ENCODE measurements around the gene NR2C2AP. TPM values are rescaled to one million over a fixed set of nuclear protein-coding genes. Genes with fewer than 3 reads are reported as not detected.
A peak's percentile ranks its signal among the peaks of the same experiment; 100 is the strongest.

NR2C2AP gene
- total RNA-seq, 1 experiment from 2014 or later, result 42.1 TPM

DNA sequence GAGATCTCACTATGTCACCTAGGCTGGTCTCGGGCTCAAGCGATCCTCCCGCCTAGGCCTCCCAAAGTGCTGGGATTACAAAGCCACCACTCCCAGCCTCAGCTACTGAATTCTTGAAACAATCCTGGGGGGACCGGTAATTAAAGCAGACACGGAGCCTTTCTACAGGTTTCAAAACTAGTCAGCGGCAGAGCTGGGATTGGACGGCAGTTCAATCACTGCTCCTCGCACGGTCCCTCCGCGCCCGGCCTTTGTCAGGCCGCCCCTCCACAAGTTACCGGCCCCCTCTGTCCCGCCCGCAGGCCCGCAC, 11.5 kb downstream of the NR2C2AP start:
- in situ Hi-C loops (cut with HindIII; ENCODE audit: low pct_unique_long_range_greater_than_20kb, low sequenced_read_pairs) (no loop called here), intact Hi-C loops (cut with micrococcal nuclease; ENCODE audit: unreplicated experiment) (no loop called here)
- Histone ChIP-seq H3K9me3 (ENCODE audit: control insufficient read depth, insufficient read depth, low read depth, low read length) (no peaks in the 10 kb centered on the region), H3K27ac (ENCODE audit: low read length) (peak overlapping the region; percentile 91), H3K4me3 (ENCODE audit: low read depth in 2 of 2, low read length in 2 of 2) (peak overlapping the region; percentile 74 to 96), H3K4me1 (ENCODE audit: control insufficient read depth, insufficient read depth, low read length) (no peaks in the 10 kb centered on the region), H3K36me3 (ENCODE audit: control insufficient read depth, insufficient read depth, low read length) (no peaks in the 10 kb centered on the region; the same call in 1 of the 2 replicates), H3K27me3 (ENCODE audit: control insufficient read depth, insufficient read depth, low read length) (no peaks in the 10 kb centered on the region)
- DNase-seq (ENCODE audit: low read depth, low spot score) (no peak), ATAC-seq (no peak)
- TF ChIP-seq, protein P1, sequence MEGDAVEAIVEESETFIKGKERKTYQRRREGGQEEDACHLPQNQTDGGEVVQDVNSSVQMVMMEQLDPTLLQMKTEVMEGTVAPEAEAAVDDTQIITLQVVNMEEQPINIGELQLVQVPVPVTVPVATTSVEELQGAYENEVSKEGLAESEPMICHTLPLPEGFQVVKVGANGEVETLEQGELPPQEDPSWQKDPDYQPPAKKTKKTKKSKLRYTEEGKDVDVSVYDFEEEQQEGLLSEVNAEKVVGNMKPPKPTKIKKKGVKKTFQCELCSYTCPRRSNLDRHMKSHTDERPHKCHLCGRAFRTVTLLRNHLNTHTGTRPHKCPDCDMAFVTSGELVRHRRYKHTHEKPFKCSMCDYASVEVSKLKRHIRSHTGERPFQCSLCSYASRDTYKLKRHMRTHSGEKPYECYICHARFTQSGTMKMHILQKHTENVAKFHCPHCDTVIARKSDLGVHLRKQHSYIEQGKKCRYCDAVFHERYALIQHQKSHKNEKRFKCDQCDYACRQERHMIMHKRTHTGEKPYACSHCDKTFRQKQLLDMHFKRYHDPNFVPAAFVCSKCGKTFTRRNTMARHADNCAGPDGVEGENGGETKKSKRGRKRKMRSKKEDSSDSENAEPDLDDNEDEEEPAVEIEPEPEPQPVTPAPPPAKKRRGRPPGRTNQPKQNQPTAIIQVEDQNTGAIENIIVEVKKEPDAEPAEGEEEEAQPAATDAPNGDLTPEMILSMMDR (IDR thresholded peaks at IDR 0.05), result no peak
- TF ChIP-seq POLR2AphosphoS5 (IDR thresholded peaks at IDR 0.05; ENCODE audit: low read depth, low read length) (no peak), TCF7L2 (IDR thresholded peaks at IDR 0.05; ENCODE audit: low read depth, low read length) (no peak), SIN3A (IDR thresholded peaks at IDR 0.05; ENCODE audit: borderline replicate concordance, insufficient read depth, low read depth, low read length) (no peak)
- TF ChIP-seq, protein P2, sequence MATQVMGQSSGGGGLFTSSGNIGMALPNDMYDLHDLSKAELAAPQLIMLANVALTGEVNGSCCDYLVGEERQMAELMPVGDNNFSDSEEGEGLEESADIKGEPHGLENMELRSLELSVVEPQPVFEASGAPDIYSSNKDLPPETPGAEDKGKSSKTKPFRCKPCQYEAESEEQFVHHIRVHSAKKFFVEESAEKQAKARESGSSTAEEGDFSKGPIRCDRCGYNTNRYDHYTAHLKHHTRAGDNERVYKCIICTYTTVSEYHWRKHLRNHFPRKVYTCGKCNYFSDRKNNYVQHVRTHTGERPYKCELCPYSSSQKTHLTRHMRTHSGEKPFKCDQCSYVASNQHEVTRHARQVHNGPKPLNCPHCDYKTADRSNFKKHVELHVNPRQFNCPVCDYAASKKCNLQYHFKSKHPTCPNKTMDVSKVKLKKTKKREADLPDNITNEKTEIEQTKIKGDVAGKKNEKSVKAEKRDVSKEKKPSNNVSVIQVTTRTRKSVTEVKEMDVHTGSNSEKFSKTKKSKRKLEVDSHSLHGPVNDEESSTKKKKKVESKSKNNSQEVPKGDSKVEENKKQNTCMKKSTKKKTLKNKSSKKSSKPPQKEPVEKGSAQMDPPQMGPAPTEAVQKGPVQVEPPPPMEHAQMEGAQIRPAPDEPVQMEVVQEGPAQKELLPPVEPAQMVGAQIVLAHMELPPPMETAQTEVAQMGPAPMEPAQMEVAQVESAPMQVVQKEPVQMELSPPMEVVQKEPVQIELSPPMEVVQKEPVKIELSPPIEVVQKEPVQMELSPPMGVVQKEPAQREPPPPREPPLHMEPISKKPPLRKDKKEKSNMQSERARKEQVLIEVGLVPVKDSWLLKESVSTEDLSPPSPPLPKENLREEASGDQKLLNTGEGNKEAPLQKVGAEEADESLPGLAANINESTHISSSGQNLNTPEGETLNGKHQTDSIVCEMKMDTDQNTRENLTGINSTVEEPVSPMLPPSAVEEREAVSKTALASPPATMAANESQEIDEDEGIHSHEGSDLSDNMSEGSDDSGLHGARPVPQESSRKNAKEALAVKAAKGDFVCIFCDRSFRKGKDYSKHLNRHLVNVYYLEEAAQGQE (IDR thresholded peaks at IDR 0.05; ENCODE audit: insufficient read depth in 1 of 2, low read depth in 2 of 2, low read length in 1 of 2), result no peak
- ChIA-PET POLR2A (no interaction called here), CTCF (no interaction called here)
- no TSS peak for BruUV-seq (replicated peaks)

DNA sequence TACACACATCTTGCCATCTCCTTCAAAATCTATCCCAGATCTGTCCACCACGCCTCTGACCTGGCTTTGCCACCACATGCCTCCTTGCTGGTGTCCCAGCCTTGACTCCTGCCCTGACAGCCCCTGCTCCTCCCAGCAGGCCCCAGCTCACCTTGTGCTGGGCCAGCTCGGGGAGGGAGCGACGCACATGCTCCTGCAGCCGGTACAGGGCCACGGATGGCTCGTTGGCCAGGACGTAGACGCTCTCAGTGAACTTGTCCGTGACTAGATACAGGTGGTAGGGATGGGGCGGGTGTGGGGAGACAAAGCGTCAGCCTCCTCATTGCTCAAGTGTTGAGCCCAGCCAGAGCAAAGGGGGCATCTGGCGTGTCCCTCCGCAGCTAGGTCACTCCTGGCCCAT, 16.5 kb downstream of the NR2C2AP start:
- H3K4me3 ChIP-seq (ENCODE audit: low read depth in 2 of 2, low read length in 2 of 2), result no peak overlapping the region
- H3K27me3 ChIP-seq (ENCODE audit: control insufficient read depth, insufficient read depth, low read length), result no peaks in the 10 kb centered on the region
- ChIA-PET POLR2A (no interaction called here), CTCF (no interaction called here)
- H3K36me3 ChIP-seq (ENCODE audit: control insufficient read depth, insufficient read depth, low read length), result no peaks in the 10 kb centered on the region; the same call in 1 of the 2 replicates
- TF ChIP-seq TCF7L2 (IDR thresholded peaks at IDR 0.05; ENCODE audit: low read depth, low read length) (no peak), POLR2AphosphoS5 (IDR thresholded peaks at IDR 0.05; ENCODE audit: low read depth, low read length) (no peak), SIN3A (IDR thresholded peaks at IDR 0.05; ENCODE audit: borderline replicate concordance, insufficient read depth, low read depth, low read length) (no peak)
- TF ChIP-seq, protein P1 (IDR thresholded peaks at IDR 0.05), result no peak
- TF ChIP-seq, protein P2 (IDR thresholded peaks at IDR 0.05; ENCODE audit: insufficient read depth in 1 of 2, low read depth in 2 of 2, low read length in 1 of 2), result no peak
- intact Hi-C loops (cut with micrococcal nuclease; ENCODE audit: unreplicated experiment), result no loop called here
- no peak overlapping the region for H3K27ac ChIP-seq (ENCODE audit: low read length)
- in situ Hi-C loops (cut with HindIII; ENCODE audit: low pct_unique_long_range_greater_than_20kb, low sequenced_read_pairs), result no loop called here
- BruUV-seq (replicated peaks), result no TSS peak
- H3K4me1 ChIP-seq (ENCODE audit: control insufficient read depth, insufficient read depth, low read length), result no peaks in the 10 kb centered on the region
- ATAC-seq (no peak), DNase-seq (ENCODE audit: low read depth, low spot score) (no peak)
- H3K9me3 ChIP-seq (ENCODE audit: control insufficient read depth, insufficient read depth, low read depth, low read length), result no peaks in the 10 kb centered on the region
